Trophoblast cell (in vitro differentiated cells and primary cell): Measurements from ENCODE around the gene LRRC1.

Source experiments
- DNase-seq, 2 donors: peaks; one replicate each; pipeline ENCODE4 v3.0.0-alpha.2; 2016
- H2AFZ ChIP-seq: 2 replicates; pipeline ENCODE4 v1.6.1; 2013; ENCODE audit warnings: low read length, moderate library complexity, mild to moderate bottlenecking; ENCODE audit not compliant: insufficient read depth, poor library complexity
- H2AK5ac ChIP-seq: 2 replicates; pipeline ENCODE4 v1.6.1; 2013; ENCODE audit warnings: mild to moderate bottlenecking, low read length
- H2BK120ac ChIP-seq: 2 replicates; pipeline ENCODE4 v1.6.1; 2013; ENCODE audit warnings: low read length, mild to moderate bottlenecking, moderate library complexity; ENCODE audit not compliant: insufficient read depth, poor library complexity
- H2BK12ac ChIP-seq: 2 replicates; pipeline ENCODE4 v1.6.1; 2013; ENCODE audit warnings: mild to moderate bottlenecking, low read length, moderate library complexity
- H2BK5ac ChIP-seq: 2 replicates; pipeline ENCODE4 v1.6.1; 2013; ENCODE audit warnings: low read length, low read depth, moderate library complexity, mild to moderate bottlenecking; ENCODE audit not compliant: poor library complexity
- H3K14ac ChIP-seq: 2 replicates; pipeline ENCODE4 v1.6.1; 2013; ENCODE audit warnings: mild to moderate bottlenecking, low read length
- H3K18ac ChIP-seq: 2 replicates; pipeline ENCODE4 v1.6.1; 2013; ENCODE audit warnings: mild to moderate bottlenecking, low read length
- H3K23ac ChIP-seq: 2 replicates; pipeline ENCODE4 v1.6.1; 2013; ENCODE audit warnings: low read length
- H3K27ac ChIP-seq: 2 replicates; pipeline ENCODE4 v1.5.1; 2013; ENCODE audit warnings: low read depth, mild to moderate bottlenecking, inconsistent platforms, low read length, moderate library complexity
- H3K27me3 ChIP-seq: 2 replicates; pipeline ENCODE4 v1.6.1; 2013; ENCODE audit warnings: inconsistent platforms, mild to moderate bottlenecking, low read length, moderate library complexity; ENCODE audit not compliant: insufficient read depth
- H3K36me3 ChIP-seq, 2 experiments: 1 replicate in 1 of 2; 2 replicates in 1 of 2; pipeline ENCODE4 v1.6.1; 2013; ENCODE audit warnings: low read length in 2 of 2, mild to moderate bottlenecking in 2 of 2, moderate library complexity in 1 of 2; ENCODE audit not compliant: insufficient read depth in 2 of 2, control insufficient read depth in 1 of 2
- H3K4ac ChIP-seq: 2 replicates; pipeline ENCODE4 v1.6.1; 2013; ENCODE audit warnings: low read depth, mild to moderate bottlenecking, low read length, moderate library complexity
- H3K4me1 ChIP-seq, 2 experiments: 1 replicate in 1 of 2; 2 replicates in 1 of 2; pipeline ENCODE4 v1.6.1; 2013; ENCODE audit warnings: low read length in 2 of 2, mild to moderate bottlenecking in 2 of 2, moderate library complexity in 1 of 2; ENCODE audit not compliant: insufficient read depth in 2 of 2, control insufficient read depth in 1 of 2
- H3K4me2 ChIP-seq: 2 replicates; pipeline ENCODE4 v1.6.1; 2013; ENCODE audit warnings: inconsistent platforms, mild to moderate bottlenecking, low read length, moderate library complexity
- H3K4me3 ChIP-seq: 2 replicates; pipeline ENCODE4 v1.5.1; 2013; ENCODE audit warnings: mild to moderate bottlenecking, low read depth, low read length, inconsistent platforms
- H3K79me1 ChIP-seq: one replicate; pipeline ENCODE4 v1.6.1; 2013; ENCODE audit warnings: low read length
- H3K79me2 ChIP-seq: 2 replicates; pipeline ENCODE4 v1.6.1; 2013; ENCODE audit warnings: low read length, mild to moderate bottlenecking; ENCODE audit not compliant: control insufficient read depth, insufficient read depth, poor library complexity
- H3K9ac ChIP-seq: 2 replicates; pipeline ENCODE4 v1.6.1; 2013; ENCODE audit warnings: mild to moderate bottlenecking, low read length
- H3K9me3 ChIP-seq: 2 replicates; pipeline ENCODE4 v1.6.1; 2013; ENCODE audit warnings: low read depth, mild to moderate bottlenecking, control low read depth, inconsistent platforms, low read length; ENCODE audit not compliant: insufficient read depth
- H4K12ac ChIP-seq: 2 replicates; pipeline ENCODE4 v1.6.1; 2013; ENCODE audit warnings: low read depth, mild to moderate bottlenecking, low read length, moderate library complexity
- H4K8ac ChIP-seq: 2 replicates; pipeline ENCODE4 v1.6.1; 2013; ENCODE audit warnings: low read depth, mild to moderate bottlenecking, low read length, moderate library complexity
- H4K91ac ChIP-seq: one replicate; pipeline ENCODE4 v1.6.1; 2013; ENCODE audit warnings: low read depth, mild to moderate bottlenecking, low read length, moderate library complexity
- WGBS: extraction: QIAGEN DNeasy Blood & Tissue Kit; methylation state at CpG from one replicate; pipeline ENCODE4 v1.1.7; 2013; ENCODE audit warnings: missing lambda C conversion rate; ENCODE audit not compliant: insufficient read length, insufficient coverage; ENCODE audit errors: extremely low coverage; 5-methylcytosine and 5-hydroxymethylcytosine counted together

The LRRC1 gene

GRCh38 chr6:53913286-53913685, 118.5 kb downstream of the LRRC1 start:
- H3K9me3 ChIP-seq = no peaks in the 10 kb centered on the region
- WGBS = no CpG with 5 or more reads among the region's 1 CpG
- no peak overlapping the region for H2BK12ac ChIP-seq

GRCh38 chr6:53915026-53915691, 120.4 kb downstream of the LRRC1 start:
- peaks cover 2 to 7% of the 10 kb centered on the region in 2 experiments for H3K4me1 ChIP-seq
- no peak overlapping the region for H4K12ac ChIP-seq
- peaks cover 1% of the 10 kb centered on the region for H3K79me1 ChIP-seq
- no peak overlapping the region for H3K4me3 ChIP-seq
- H2AFZ ChIP-seq = no peak overlapping the region
- H3K14ac ChIP-seq = no peak overlapping the region
- H3K18ac ChIP-seq = no peak overlapping the region
- no peak overlapping the region for H4K8ac ChIP-seq
- peaks cover 2 to 4% of the 10 kb centered on the region in 2 experiments for H3K36me3 ChIP-seq
- no peak overlapping the region for H4K91ac ChIP-seq
- no peak overlapping the region for H2AK5ac ChIP-seq
- no peak overlapping the region for H3K9ac ChIP-seq
- no peaks in the 10 kb centered on the region for H3K27me3 ChIP-seq
- peak; percentile 32 to 73 for DNase-seq
- no peak overlapping the region for H2BK5ac ChIP-seq
- no peaks in the 10 kb centered on the region for H3K9me3 ChIP-seq
- no peak overlapping the region for H3K4ac ChIP-seq
- no peaks in the 10 kb centered on the region for H3K79me2 ChIP-seq
- no peak overlapping the region for H3K23ac ChIP-seq
- no peak overlapping the region for H3K4me2 ChIP-seq
- no peak overlapping the region for H2BK12ac ChIP-seq
- peak overlapping the region; percentile 45 for H3K27ac ChIP-seq
- WGBS = no CpG with 5 or more reads among the region's 5 CpGs
- H2BK120ac ChIP-seq = no peak overlapping the region

More at GRCh38 chr6:53913286-53913685, 118.5 kb downstream of the LRRC1 start:
- Histone ChIP-seq H3K36me3 (peaks cover 0 to 2% of the 10 kb centered on the region in 2 experiments), H3K23ac (no peak overlapping the region), H4K8ac (no peak overlapping the region), H3K18ac (no peak overlapping the region), H2BK5ac (no peak overlapping the region), H3K79me2 (no peaks in the 10 kb centered on the region), H2BK120ac (no peak overlapping the region), H2AK5ac (no peak overlapping the region), H3K4ac (no peak overlapping the region), H3K9ac (no peak overlapping the region), H3K27ac (no peak overlapping the region), H3K4me1 (peaks cover 2 to 5% of the 10 kb centered on the region in 2 experiments), H3K14ac (no peak overlapping the region), H3K27me3 (no peaks in the 10 kb centered on the region), H2AFZ (no peak overlapping the region), H3K4me2 (no peak overlapping the region), H3K4me3 (no peak overlapping the region), H4K91ac (no peak overlapping the region), H4K12ac (no peak overlapping the region), H3K79me1 (peaks cover 1% of the 10 kb centered on the region)
- no peak for DNase-seq

GRCh38 chr6:53916804-53917463, 122.1 kb downstream of the LRRC1 start:
- Histone ChIP-seq H2AFZ (no peak overlapping the region), H3K4ac (no peak overlapping the region), H2BK120ac (no peak overlapping the region), H3K18ac (peak overlapping the region; percentile 21), H3K4me1 (peaks cover 2 to 7% of the 10 kb centered on the region in 2 experiments), H3K4me2 (no peak overlapping the region), H2BK5ac (no peak overlapping the region), H4K91ac (no peak overlapping the region), H3K79me2 (no peaks in the 10 kb centered on the region), H2AK5ac (no peak overlapping the region), H4K12ac (no peak overlapping the region), H4K8ac (no peak overlapping the region), H3K79me1 (peaks cover 1% of the 10 kb centered on the region), H3K9ac (no peak overlapping the region), H3K27me3 (no peaks in the 10 kb centered on the region), H2BK12ac (no peak overlapping the region), H3K36me3 (peaks cover 5 to 11% of the 10 kb centered on the region in 2 experiments), H3K14ac (peak overlapping the region; percentile 4), H3K23ac (no peak overlapping the region), H3K9me3 (no peaks in the 10 kb centered on the region), H3K4me3 (no peak overlapping the region), H3K27ac (peak overlapping the region; percentile 15)
- no peak for DNase-seq
- WGBS = no CpG with 5 or more reads among the region's 3 CpGs

GRCh38 chr6:53917464-53917842, 122.6 kb downstream of the LRRC1 start:
- no peak overlapping the region for H2AFZ ChIP-seq
- H3K27ac ChIP-seq = no peak overlapping the region
- H3K18ac ChIP-seq = no peak overlapping the region
- no peaks in the 10 kb centered on the region for H3K27me3 ChIP-seq
- no peak overlapping the region for H3K9ac ChIP-seq
- no peak overlapping the region for H4K12ac ChIP-seq
- H4K91ac ChIP-seq = no peak overlapping the region
- no peak overlapping the region for H3K4me2 ChIP-seq
- H2BK5ac ChIP-seq = no peak overlapping the region
- no peaks in the 10 kb centered on the region for H3K9me3 ChIP-seq
- H2BK120ac ChIP-seq = no peak overlapping the region
- WGBS = no CpG with 5 or more reads among the region's 1 CpG
- H3K79me1 ChIP-seq = peaks cover 1% of the 10 kb centered on the region
- H3K4ac ChIP-seq = no peak overlapping the region
- no peak overlapping the region for H3K14ac ChIP-seq
- H2AK5ac ChIP-seq = no peak overlapping the region
- H4K8ac ChIP-seq = no peak overlapping the region
- no peak overlapping the region for H3K4me3 ChIP-seq
- no peaks in the 10 kb centered on the region for H3K79me2 ChIP-seq
- no peak overlapping the region for H2BK12ac ChIP-seq
- peaks cover 5 to 11% of the 10 kb centered on the region in 2 experiments for H3K36me3 ChIP-seq
- H3K4me1 ChIP-seq = peaks cover 2 to 7% of the 10 kb centered on the region in 2 experiments
- H3K23ac ChIP-seq = no peak overlapping the region
- DNase-seq = no peak
